HG03575 (cell line): ENCODE measurements around the gene ARHGEF38.
"Not testable (repeated sequence)": the region's sequence is repeated elsewhere in the genome, so short reads cannot be mapped to it uniquely, and the experiment has no call there.

Experiments used
- ATAC-seq: cut with Tn5 transposase; IDR thresholded peaks from one replicate; pipeline ENCODE4 v1.9.1; 2021; ENCODE audit not compliant: unreplicated experiment, insufficient number of reproducible peaks, low FRiP score; ENCODE audit errors: extremely low read depth

The ARHGEF38 gene

DNA sequence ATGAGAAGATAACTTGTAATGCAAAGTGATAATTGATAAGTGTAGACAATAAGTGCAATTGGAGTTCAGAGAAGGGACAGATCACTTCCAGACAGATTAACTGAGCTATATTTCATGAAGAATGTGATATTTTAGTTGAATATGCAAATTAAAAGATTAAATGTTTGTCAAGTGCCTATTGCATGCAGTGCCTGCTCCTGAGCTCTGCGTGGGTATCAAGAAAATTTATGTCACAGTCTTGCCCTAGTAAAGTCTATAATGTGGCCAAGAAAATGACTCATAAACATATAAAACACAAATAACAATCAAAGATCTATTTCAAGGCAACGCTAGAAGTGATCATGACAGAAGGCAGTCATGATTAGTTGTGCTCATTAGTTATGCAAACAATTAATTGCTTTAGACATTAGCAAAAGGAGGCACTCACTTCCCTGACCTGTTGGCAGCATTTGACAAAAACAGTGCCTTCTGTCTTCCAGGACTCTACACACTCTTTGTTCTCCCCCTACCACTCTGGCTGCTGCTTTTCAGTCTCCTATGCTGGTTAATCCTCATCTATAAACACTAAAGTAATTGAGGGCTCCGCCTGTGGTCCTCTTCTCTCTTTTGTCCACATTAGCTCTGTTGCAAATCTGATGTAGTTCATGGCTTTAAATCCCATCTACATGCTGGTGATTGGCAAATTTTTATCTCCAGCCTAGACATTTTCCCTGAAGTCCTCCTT, 47.7 kb downstream of the ARHGEF38 start:
- no peak for ATAC-seq

- no peak for ATAC-seq
Measured at GRCh38 chr4:105600951-105601350, 48.5 kb downstream of the ARHGEF38 start.

DNA sequence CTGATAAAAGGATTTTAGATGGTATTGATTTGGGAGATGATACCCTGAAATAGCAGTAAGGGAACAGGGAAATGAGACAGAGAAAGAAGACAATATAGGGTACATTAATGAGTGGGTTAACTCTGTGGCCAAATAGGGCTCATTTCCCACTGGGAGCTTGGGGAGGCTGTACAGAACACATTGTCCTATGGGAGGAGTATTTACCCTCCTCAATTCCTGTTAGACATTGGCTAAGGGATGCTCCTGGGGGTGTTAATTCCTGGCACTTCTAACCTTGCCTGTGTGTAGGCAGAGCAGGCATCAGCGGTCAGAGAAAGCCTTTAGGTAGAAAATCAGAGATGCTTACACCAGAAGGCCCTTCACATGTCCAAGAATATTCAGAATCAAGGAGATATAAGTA, 49.0 kb downstream of the ARHGEF38 start:
- no peak for ATAC-seq

DNA sequence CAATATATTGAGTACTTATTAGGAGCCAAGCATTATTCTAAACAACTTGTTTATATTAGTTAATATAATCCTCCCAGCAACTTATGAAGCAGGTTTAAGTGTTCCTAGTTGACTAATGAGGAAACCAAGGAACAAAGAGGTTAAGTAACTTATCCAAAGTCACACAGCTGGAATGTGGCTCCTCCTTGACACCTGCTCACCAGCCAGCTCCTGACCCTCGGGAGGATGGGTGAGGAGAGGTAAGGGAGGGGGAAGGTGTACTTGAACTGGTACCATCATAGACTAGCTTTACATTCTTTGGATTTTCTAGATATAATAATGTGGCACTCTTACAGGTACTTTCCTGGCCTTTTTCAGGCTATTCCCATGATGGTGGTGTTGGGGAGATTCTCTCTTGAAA, 50.7 kb downstream of the ARHGEF38 start:
- ATAC-seq, result no peak

DNA sequence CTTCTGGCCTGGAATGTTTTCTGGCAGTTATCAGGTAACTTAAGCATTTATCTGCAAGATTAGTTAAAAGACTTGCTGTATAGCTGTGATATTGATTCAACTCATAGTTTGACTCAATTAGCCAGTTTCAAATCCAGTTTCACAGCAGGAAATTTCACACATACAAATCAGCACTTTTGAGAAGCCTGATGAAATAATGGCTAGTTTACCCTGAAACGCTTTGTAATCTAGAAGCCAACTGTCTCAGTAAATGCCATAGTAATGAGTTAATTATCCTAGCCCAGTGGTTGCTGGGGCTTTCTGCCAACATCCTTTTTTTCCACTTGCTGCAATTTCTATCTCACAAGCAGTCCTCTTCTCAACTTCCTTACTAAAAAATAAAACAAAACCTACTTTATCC, 53.1 kb downstream of the ARHGEF38 start:
- no peak for ATAC-seq

DNA sequence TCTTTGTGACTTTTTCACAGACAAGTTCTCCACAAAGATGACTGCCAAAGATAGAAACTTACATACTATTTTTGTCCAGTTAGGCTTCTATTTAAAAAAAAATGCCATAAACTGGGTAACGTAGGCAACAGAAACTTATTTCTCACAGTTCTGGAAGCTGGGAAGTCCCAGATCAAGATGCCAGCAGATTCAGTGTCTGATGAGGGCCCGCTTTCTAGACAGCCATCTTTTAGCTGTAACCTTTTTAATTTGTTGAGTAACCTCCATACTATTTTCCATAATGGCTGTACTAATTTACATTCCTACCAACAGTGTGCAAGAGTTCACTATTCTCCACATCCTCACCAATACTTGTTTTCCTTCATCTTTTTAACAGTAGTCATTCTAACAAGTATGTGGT, 55.5 kb downstream of the ARHGEF38 start:
- no peak for ATAC-seq

DNA sequence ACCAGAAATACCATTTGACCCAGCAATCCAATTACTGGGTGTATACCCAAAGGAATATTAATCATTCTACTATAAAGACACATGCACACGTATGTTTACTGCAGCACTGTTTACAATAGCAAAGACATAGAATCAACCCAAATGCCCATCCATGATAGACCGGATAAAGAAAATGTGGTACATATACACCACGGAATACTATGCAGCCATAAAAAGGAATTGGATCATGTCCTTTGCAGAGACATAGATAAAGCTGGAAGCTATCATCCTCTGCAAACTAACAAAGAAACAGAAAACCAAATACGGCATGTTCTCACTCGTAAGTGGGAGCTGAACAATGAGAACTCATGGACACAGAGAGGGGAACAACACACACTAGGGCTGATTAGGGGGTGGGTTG, 57.4 kb downstream of the ARHGEF38 start:
- ATAC-seq, result not testable (repeated sequence)

DNA sequence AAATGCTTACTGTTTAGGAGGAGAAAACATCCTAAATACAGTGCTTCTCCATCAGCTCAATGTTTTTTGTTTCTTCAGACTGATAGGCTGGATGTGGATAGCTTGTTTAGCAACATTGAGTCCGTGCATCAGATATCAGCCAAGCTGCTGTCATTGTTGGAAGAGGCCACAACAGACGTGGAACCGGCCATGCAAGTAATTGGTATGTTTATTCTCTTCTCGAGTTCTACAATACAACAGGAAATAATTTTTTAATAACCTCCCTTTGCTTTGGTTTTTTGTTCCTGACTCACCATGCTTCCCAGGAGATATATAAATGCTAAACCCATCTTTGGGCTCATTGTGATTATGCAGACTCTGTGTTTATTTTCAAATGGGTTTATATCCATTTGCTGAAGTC, 60.9 kb downstream of the ARHGEF38 start:
- ATAC-seq, result no peak

DNA sequence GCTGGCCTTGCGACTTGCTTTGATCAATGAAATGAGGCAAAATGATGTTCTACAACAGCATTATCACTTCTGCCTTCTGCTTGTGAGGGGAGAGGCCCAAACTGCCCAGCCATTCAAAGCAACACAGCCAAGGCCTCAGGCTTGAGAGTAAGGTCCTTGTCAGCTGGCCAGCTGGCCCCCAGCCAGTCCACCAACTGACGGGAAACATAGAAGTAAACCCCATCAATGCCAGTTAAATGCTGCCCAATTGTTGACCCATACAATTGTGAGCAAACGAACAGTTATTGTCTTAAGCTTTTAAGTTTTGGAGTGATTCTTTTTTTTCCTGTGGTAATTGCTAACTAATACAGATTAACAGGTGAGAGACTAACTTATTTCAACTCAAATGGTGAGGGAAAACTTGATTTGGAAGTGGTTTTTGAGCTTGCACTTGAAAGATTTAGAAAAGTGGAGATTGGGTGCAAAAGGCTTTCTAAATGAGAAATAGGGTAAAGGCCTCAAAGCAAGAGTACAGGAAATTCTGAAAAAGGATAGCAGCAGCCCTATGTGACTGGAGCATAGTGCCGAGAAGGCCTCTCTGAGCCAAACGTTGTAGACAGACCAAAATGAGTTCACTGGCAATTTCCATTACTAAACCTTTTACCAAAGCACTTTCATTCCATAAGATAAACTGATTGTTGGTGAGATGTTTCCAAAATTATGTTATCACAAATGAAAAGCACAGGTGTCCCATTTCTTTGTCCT, 66.9 kb downstream of the ARHGEF38 start:
- no peak for ATAC-seq

GRCh38 chr4:105620640-105621323, 68.4 kb downstream of the ARHGEF38 start:
- ATAC-seq, result no peak

- ATAC-seq, result no peak
Measured at GRCh38 chr4:105622269-105622668, 69.8 kb downstream of the ARHGEF38 start.

- no peak for ATAC-seq
Measured at GRCh38 chr4:105623099-105623498, 70.7 kb downstream of the ARHGEF38 start.

- ATAC-seq, result no peak
Measured at GRCh38 chr4:105624530-105624929, 72.1 kb downstream of the ARHGEF38 start.

DNA sequence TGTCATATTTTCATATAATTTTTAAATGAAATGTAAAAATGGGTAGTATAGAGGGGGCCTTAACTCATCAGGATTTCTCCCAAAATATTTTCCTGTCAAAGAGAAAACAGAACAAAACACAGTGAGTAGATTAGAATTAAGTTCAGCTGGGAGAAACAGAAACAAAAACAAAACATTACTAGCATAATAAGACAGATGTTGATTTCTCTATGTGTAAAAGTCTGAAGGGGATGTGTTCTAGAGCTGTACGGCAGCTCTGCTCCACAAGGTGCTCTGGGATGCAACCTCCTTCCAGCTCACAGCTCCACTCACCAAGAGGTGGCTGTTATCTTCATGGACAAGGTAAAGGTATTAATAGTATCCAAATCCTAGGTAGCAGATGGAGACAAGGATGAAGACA, 72.8 kb downstream of the ARHGEF38 start:
- ATAC-seq, result no peak

DNA sequence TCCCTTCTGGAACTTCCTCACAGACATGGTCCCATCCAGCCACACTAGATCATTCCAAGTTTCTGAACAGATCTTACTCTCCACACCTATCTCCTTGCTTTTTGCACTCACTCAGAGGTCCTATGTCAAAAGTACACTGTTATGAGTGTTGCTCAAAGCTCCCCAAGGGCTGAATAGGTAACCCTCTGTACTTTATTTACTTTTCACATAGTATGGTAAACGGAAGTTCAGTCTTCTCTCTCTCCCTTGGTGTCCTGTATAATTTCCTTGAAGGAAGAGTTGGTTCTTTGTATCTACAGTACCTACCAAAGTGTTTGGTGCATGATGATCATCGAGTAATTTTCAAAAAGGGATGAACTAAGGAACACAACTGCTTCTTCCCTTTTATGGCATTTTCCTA, 74.4 kb downstream of the ARHGEF38 start:
- no peak for ATAC-seq

- ATAC-seq, result no peak
Measured at GRCh38 chr4:105627620-105628019, 75.2 kb downstream of the ARHGEF38 start.

DNA sequence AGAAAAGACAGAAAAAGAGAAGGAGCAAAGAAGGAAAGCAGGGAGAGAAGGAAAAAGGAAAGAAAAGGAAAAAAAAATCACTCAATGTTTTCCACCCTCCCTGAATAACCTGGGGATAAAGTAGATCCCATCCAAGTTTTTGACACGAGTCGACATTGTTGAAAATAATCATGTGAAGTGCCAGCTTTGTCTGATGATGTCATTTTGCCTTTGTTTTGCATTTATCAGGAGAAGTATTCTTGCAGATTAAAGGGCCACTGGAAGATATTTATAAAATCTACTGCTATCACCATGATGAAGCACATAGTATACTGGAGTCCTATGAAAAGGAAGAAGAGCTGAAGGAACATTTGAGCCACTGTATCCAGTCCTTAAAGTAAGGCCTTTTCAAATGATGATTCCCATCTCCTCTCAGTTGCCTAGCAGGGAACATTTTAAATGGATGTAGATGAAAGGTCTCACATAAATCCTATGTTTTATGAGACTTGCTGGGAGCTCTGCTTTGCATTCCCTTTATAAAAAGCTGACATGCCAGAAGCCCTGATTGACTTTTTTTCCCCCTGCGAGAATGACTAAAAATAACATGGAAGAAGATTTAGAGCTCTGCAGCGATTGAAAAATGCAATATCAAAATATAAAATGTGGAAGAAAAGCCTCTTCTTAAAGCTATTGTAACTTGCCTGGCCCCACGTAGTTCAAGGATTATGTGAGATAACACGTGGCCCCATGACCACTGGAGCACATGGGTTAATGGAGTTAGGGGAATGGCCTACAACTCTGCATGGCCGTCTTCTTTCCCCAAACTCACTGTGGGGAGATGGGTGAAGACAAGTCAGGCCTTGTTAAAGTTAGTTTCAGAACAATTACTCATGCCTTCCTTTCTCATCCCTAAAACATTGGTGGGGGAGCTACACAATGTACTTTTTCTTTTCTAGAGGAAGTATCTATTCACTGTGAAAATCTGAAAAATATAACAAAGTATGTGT, 78.5 kb downstream of the ARHGEF38 start:
- no peak for ATAC-seq

DNA sequence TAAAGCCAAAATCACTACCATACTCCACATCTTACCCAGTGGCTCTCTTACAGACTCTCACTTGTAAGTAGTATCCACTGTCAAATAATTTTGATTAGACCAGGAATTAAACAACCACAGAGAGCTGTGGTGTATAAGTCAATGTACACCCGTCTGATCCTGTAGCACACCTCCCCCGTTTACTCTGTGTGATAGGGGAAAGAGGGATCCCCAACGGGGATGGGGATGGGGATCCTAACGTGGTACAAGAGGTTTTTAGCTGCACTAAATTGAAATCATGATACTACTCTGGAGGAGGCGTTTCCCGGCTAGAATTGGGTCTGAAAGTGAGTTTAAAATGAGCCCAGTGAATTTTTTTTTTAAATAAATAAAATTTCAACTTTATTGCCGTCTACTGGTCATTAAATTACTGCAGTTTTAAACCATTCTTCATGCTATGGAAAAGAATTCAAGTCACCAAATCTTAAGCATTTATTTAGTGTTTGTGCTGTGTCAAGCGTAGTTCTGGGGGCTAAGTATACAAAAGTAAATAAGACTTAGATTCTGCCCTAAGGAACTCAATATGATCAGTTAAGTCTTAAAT, 79.5 kb downstream of the ARHGEF38 start:
- no peak for ATAC-seq

DNA sequence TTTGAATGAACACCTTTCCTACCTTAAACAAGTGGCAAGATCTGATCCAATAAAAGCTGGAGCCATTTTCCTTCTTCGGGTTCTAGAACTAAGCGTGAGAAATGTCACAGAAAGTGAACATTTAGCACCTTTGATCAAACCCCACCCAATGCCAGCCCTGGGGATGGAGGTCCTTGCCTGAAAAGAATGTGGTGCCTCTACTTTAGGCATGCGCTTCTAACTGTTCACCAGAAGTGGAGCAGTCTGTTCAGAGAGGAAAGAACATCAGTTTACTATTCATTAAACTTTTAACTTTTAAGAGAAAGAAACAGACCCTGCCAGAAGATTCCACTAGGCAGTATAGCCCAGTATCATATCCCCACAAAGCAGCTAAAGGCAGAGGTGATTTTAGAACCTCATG, 80.2 kb downstream of the ARHGEF38 start:
- no peak for ATAC-seq
